B cell (primary cell): ENCODE results near the gene SETDB2. TPM values are rescaled to one million over a fixed set of nuclear protein-coding genes. Genes with fewer than 3 reads are reported as not detected.

Source experiments
- ATAC-seq: fragments of 200-7000 bp; cut with Tn5 transposase; one replicate; pipeline ENCODE4 v1.10.0; 2021; ENCODE audit warnings: low read depth, mild to moderate bottlenecking, moderate number of reproducible peaks, moderate library complexity
- CTCF ChIA-PET: fragments of 350-600 bp; sonication (Branson Sonifier 250); formaldehyde crosslinking; loops from one replicate; lab custom pipeline; 2021; ENCODE audit warnings: antibody characterized with exemption, inconsistent platforms; lab: Charles Lee
- POLR2A ChIA-PET: fragments of 350-600 bp; sonication (Branson Sonifier 250); formaldehyde crosslinking; loops from one replicate; lab custom pipeline; 2021; ENCODE audit warnings: antibody characterized with exemption; lab: Charles Lee
- DNase-seq: peaks from one replicate; pipeline ENCODE4 v3.0.0; 2013
- H2AFZ ChIP-seq: 2 replicates; pipeline ENCODE4 v1.6.1; 2012; ENCODE audit warnings: mild to moderate bottlenecking, low read depth, low read length; ENCODE audit not compliant: insufficient read depth, poor library complexity, severe bottlenecking
- H3K27ac ChIP-seq, 2 donors: 1 replicate in 1 of 2; 2 replicates in 1 of 2; pipeline ENCODE4 v1.5.1; 2012 to 2013; ENCODE audit warnings: low read length in 2 of 2, mild to moderate bottlenecking in 2 of 2, moderate library complexity in 1 of 2
- H3K27me3 ChIP-seq, 4 experiments: fragments of 200-600 bp in 1 of 4; sonication (generic) in 1 of 4; replicated peaks in 1 of 4; 1 replicate in 2 of 4; 2 replicates in 2 of 4; pipeline versions ENCODE4 v1.6.1 to v1.7.0; 2013 to 2016; ENCODE audit warnings: low read length in 3 of 4, mild to moderate bottlenecking in 2 of 4, mixed read lengths in 1 of 4, moderate library complexity in 1 of 4; ENCODE audit not compliant: insufficient read depth in 4 of 4, control insufficient read depth in 3 of 4; ENCODE audit errors: control extremely low read depth in 1 of 4
- H3K36me3 ChIP-seq, 2 experiments: replicated peaks in 1 of 2; 1 replicate in 1 of 2; 2 replicates in 1 of 2; pipeline versions ENCODE4 v1.6.1 to v1.7.1; 2013; ENCODE audit warnings: low read length in 1 of 2; ENCODE audit not compliant: insufficient read depth in 2 of 2, control insufficient read depth in 1 of 2; ENCODE audit errors: control extremely low read depth in 1 of 2, extremely low read depth in 1 of 2
- H3K4me1 ChIP-seq, 2 donors: fragments of 200-600 bp in 1 of 2; sonication (generic) in 1 of 2; 1 replicate in 1 of 2; 2 replicates in 1 of 2; pipeline versions ENCODE4 v1.5.1 to v1.6.1; 2013 to 2017; ENCODE audit warnings: low read length in 2 of 2; ENCODE audit not compliant: control insufficient read depth in 2 of 2, insufficient read depth in 2 of 2
- H3K4me2 ChIP-seq: replicated peaks from 2 replicates; pipeline ENCODE3; 2012; ENCODE audit warnings: mild to moderate bottlenecking, low read depth, low read length; ENCODE audit not compliant: poor library complexity, severe bottlenecking
- H3K4me3 ChIP-seq, 5 experiments: fragments of 200-600 bp in 1 of 5; sonication (generic) in 1 of 5; 1 replicate in 3 of 5; 2 replicates in 2 of 5; pipeline versions ENCODE4 v1.5.1 to v1.7.0; 2011 to 2016; ENCODE audit warnings: low read length in 4 of 5, mild to moderate bottlenecking in 4 of 5, low read depth in 2 of 5, control low read depth in 1 of 5, moderate library complexity in 1 of 5; ENCODE audit not compliant: insufficient read depth in 1 of 5; ENCODE audit errors: control extremely low read depth in 1 of 5, extremely low read depth in 1 of 5
- H3K79me2 ChIP-seq: fragments of 200-600 bp; sonication (generic); one replicate; pipeline ENCODE4 v1.6.0; 2016; ENCODE audit warnings: low read length; ENCODE audit not compliant: control insufficient read depth, insufficient read depth
- H3K9ac ChIP-seq: fragments of 200-600 bp; sonication (generic); 2 replicates; pipeline ENCODE4 v1.6.1; 2017; ENCODE audit warnings: mild to moderate bottlenecking, low read length, moderate library complexity
- H3K9me3 ChIP-seq, 3 donors: one replicate each; pipeline versions ENCODE4 v1.6.1 to v1.7.1; 2013; ENCODE audit warnings: low read length in 2 of 3; ENCODE audit not compliant: control insufficient read depth in 2 of 3, insufficient read depth in 1 of 3; ENCODE audit errors: control extremely low read depth in 1 of 3
- H4K20me1 ChIP-seq: 2 replicates; pipeline ENCODE4 v1.6.0; 2012; ENCODE audit warnings: mild to moderate bottlenecking, low read length; ENCODE audit not compliant: insufficient read depth, control insufficient read depth, poor library complexity, severe bottlenecking
- H3K27ac Mint-ChIP-seq: one replicate; pipeline ENCODE4 v1.8.0; 2021; ENCODE audit warnings: mixed read lengths
- H3K27me3 Mint-ChIP-seq: one replicate; pipeline ENCODE4 v1.8.0; 2021; ENCODE audit warnings: mixed read lengths
- H3K4me1 Mint-ChIP-seq: one replicate; pipeline ENCODE4 v1.8.0; 2021; ENCODE audit warnings: mixed read lengths
- H3K4me3 Mint-ChIP-seq: one replicate; pipeline ENCODE4 v1.8.0; 2021; ENCODE audit warnings: mixed read lengths
- H3K9me3 Mint-ChIP-seq: one replicate; pipeline ENCODE4 v1.8.0; 2022; ENCODE audit warnings: mixed read lengths; ENCODE audit not compliant: insufficient read depth
- CTCF ChIP-seq: fragments of 200-600 bp; IDR thresholded peaks from one replicate; pipeline ENCODE4 v1.8.0; 2022; ENCODE audit warnings: antibody characterized with exemption, mild to moderate bottlenecking
- EZH2 ChIP-seq: IDR thresholded peaks from 2 replicates; pipeline ENCODE4 v1.6.1; 2012; ENCODE audit warnings: borderline replicate concordance, low read depth, mild to moderate bottlenecking, moderate library complexity, low read length; ENCODE audit not compliant: insufficient read depth, poor library complexity, severe bottlenecking
- WGBS: methylation state at CpG from one replicate; pipeline ENCODE4 v1.1.5; 2013; ENCODE audit warnings: missing lambda C conversion rate; ENCODE audit not compliant: insufficient coverage; 5-methylcytosine and 5-hydroxymethylcytosine counted together
- intact Hi-C: fragments of 100-400 bp; cut with micrococcal nuclease; formaldehyde crosslinking; loops from one replicate; pipeline ENCODE4 v1.10.0; 2022
- polyA plus RNA-seq: library from polyadenylated mRNA; depleted of rRNA; stranded (reverse); fragments of >200 nt; gene quantifications from 2 replicates; pipeline ENCODE4 v1.2.3, GENCODE V29; 2012
- total RNA-seq, 2 donors: library from RNA; stranded (reverse); fragments of 120-200 nt in 1 of 2; gene quantifications; 1 replicate in 1 of 2; 2 replicates in 1 of 2; pipeline versions ENCODE4 v1.2.3 to v1.2.4, GENCODE V29; 2013 to 2022

SETDB2 gene
- total and polyA plus RNA-seq, 2 donors (not counting 1 experiment from before 2014, with no cell fraction given) = 12.0 to 38.2 TPM

- Histone ChIP-seq H4K20me1 (no peaks in the 10 kb centered on the region), H3K4me2 (no peak overlapping the region), H3K4me1 (no peaks in the 10 kb centered on the region), H3K9me3 (peaks cover 0 to 2% (median 0%) of the 10 kb centered on the region in 3 donors), H3K9ac (no peak overlapping the region), H2AFZ (no peak overlapping the region), H3K79me2 (no peaks in the 10 kb centered on the region), H3K36me3 (no peaks in the 10 kb centered on the region), H3K4me3 (no peak overlapping the region), H3K27me3 (no peaks in the 10 kb centered on the region), H3K27ac (no peak overlapping the region)
- no peak for ATAC-seq
- intact Hi-C loops = no loop called here
- Mint-ChIP-seq H3K4me3 (no peak overlapping the region), H3K27me3 (no peaks in the 10 kb centered on the region), H3K9me3 (peaks cover 5% of the 10 kb centered on the region), H3K27ac (no peak overlapping the region), H3K4me1 (no peaks in the 10 kb centered on the region)
- TF ChIP-seq CTCF (no peak), EZH2 (no peak)
- DNase-seq = no peak
- POLR2A ChIA-PET = no interaction called here
- CTCF ChIA-PET = no interaction called here
Observed at GRCh38 chr13:49410477-49410876, 33.6 kb upstream of the SETDB2 start.

GRCh38 chr13:49411353-49411752 lies 32.7 kb upstream of the SETDB2 start:
- H3K36me3 ChIP-seq = no peaks in the 10 kb centered on the region

More at GRCh38 chr13:49411353-49411752, 32.7 kb upstream of the SETDB2 start:
- Histone ChIP-seq H3K79me2 (no peaks in the 10 kb centered on the region), H3K9me3 (no peaks in the 10 kb centered on the region), H4K20me1 (no peaks in the 10 kb centered on the region), H3K9ac (no peak overlapping the region), H3K4me1 (no peaks in the 10 kb centered on the region), H2AFZ (no peak overlapping the region), H3K27me3 (no peaks in the 10 kb centered on the region), H3K4me3 (no peak overlapping the region), H3K4me2 (no peak overlapping the region), H3K27ac (no peak overlapping the region)
- POLR2A ChIA-PET = no interaction called here
- DNase-seq = no peak
- TF ChIP-seq CTCF (no peak), EZH2 (no peak)
- no peaks in the 10 kb centered on the region for H3K4me1 Mint-ChIP-seq
- WGBS = 95% methylated on average over 2 of the region's 5 CpGs
- H3K4me3 Mint-ChIP-seq = no peak overlapping the region
- no peaks in the 10 kb centered on the region for H3K9me3 Mint-ChIP-seq
- CTCF ChIA-PET = no interaction called here
- ATAC-seq = no peak
- H3K27me3 Mint-ChIP-seq = no peaks in the 10 kb centered on the region
- intact Hi-C loops = no loop called here
- no peak overlapping the region for H3K27ac Mint-ChIP-seq
